GM12892 (cell line): Measurements from ENCODE around the gene CUL4A.
"Not testable (repeated sequence)": the region's sequence is repeated elsewhere in the genome, so short reads cannot be mapped to it uniquely, and the experiment has no call there.

Experiments used
- DNase-seq: peaks from one replicate; pipeline ENCODE4 v3.0.0; 2011; ENCODE audit not compliant: insufficient read length
- FAIRE-seq: peaks from 2 replicates; lab custom pipeline; 2011; peaks lifted over from hg19 to GRCh38; lab: Jason Lieb, UNC
- POLR2A ChIP-seq: IDR thresholded peaks from 2 replicates; pipeline ENCODE4 v1.6.1; 2011; ENCODE audit warnings: low read depth, low read length, control low read depth
- POLR2AphosphoS5 ChIP-seq: IDR thresholded peaks from 2 replicates; pipeline ENCODE4 v1.6.1; 2011; ENCODE audit warnings: low read depth, low read length, control low read depth
- TAF1 ChIP-seq: IDR thresholded peaks from 2 replicates; pipeline ENCODE4 v1.6.1; 2011; ENCODE audit warnings: low read depth, mild to moderate bottlenecking, control low read depth, low read length, borderline replicate concordance

Gene CUL4A

DNA sequence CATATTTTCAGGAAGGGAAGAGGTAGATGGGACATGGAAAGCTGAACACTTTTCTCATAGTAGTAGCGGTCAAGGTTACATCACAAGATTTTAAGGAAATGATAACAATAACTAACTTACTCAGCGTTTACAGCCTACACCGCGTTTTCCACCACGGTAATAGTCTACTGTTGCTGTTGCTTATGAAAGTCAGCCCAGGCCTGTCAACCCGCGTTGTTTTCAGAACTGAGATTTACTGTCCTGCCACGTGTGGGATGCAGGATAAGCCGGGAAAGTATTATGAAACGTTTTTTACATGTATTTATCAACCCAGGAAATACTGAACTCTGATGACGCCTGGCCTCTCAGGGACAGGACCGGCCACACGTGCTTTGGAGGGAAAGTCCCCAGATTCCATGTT is 51.6 kb downstream of the CUL4A start:
- FAIRE-seq: no peak
- DNase-seq: no peak
- TF ChIP-seq POLR2A: no peak
- no peak for TF ChIP-seq TAF1
- no peak for TF ChIP-seq POLR2AphosphoS5

- DNase-seq, FAIRE-seq: not testable (repeated sequence)
Observed at GRCh38 chr13:113263016-113263415, 53.6 kb downstream of the CUL4A start.

DNA sequence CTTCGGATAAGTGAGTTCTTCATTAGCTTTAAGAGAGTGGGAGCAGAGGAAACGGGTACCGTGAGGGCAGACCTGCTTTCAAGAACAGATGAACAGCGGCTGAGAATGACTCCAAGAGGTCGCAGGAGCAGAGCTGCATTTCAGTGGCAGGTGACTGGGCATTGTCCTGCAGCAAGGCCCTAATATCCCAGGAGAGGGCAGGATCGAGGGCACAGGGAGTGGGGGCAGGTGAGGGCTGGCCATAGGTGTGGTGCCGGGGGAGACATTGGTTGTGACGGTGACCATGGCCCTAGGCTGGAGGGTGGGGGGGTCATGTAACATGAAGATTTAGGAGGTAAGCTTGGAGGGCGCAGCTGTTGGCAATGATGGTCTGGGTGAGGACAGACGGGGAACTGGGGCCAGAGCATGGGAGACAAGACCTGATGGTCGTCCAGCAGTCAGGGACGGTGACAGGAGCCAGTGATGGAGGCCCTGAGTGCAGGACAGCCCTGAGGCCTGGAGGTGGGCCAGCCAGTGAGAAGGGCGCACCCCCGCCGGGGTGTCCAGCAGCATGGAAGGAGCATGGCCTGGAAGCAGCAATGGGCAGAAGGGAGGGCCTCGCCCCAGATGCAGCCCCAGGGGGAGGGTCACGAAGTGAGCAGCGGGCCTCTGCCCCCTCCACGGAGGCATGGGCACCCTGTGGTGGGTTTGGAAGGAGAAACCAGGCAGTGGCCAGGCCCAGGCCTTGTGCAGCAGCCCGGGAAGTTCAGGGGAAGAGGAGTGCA is 58.4 kb downstream of the CUL4A start:
- FAIRE-seq (no peak), DNase-seq (no peak)
- TF ChIP-seq POLR2AphosphoS5 (no peak), POLR2A (no peak), TAF1 (no peak)

DNA sequence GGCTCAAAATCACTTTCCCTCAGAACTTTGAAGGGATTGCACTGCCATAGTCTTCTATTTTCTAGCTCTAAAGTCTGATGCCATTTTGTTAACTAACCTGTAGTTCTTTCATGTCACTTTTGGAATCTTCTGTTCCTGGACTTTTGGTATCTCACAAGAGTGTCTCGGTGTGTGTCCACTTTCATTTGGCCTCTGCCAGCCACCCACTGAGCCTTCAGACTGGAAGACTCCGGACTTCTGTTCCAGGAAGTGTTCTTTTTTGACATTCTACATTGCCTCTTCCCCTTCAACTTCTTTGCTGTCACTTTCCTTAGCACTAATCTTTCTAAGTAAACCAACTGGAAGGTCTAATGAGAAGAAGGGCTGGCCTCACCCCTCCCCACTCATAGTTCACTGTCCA is 62.6 kb downstream of the CUL4A start:
- no peak for DNase-seq
- TF ChIP-seq TAF1 (no peak), POLR2A (no peak), POLR2AphosphoS5 (no peak)
- FAIRE-seq: no peak

DNA sequence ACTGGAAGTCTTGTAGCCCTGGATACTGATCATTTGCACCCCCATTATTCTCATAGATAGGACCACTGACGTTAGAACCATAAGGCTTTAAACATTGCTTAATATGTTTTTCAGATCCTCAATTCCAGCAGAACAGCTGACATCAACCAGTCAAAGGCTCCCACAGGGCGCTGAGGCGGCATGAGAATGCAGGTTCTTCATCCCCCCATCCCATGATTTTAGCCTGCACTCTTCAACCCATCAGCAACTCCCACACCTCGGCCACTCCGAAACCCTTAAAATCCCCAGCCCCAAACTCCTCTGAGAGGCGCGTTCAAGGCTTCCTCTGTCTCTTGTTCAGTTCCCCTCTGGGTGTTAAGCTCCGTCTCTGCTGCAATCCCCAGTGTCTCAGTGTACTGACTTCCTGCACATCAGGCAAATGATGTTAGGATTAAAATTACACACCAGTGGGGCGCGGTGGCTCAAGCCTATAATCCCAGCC is 63.3 kb downstream of the CUL4A start:
- FAIRE-seq: no peak
- TF ChIP-seq POLR2AphosphoS5 (no peak), TAF1 (no peak), POLR2A (no peak)
- no peak for DNase-seq

GRCh38 chr13:113273321-113273720 is 63.9 kb downstream of the CUL4A start:
- no peak for TF ChIP-seq TAF1
- no peak for TF ChIP-seq POLR2AphosphoS5
- TF ChIP-seq POLR2A: no peak

GRCh38 chr13:113273851-113274590 is 64.6 kb downstream of the CUL4A start:
- TF ChIP-seq TAF1: no peak
- no peak for TF ChIP-seq POLR2AphosphoS5
- no peak for TF ChIP-seq POLR2A
- DNase-seq: no peak
- no peak for FAIRE-seq

More at GRCh38 chr13:113273321-113273720, 63.9 kb downstream of the CUL4A start:
- FAIRE-seq: no peak
- no peak for DNase-seq

- TF ChIP-seq TAF1 (no peak), POLR2A (no peak), POLR2AphosphoS5 (no peak)
- FAIRE-seq (no peak), DNase-seq (no peak)
Observed at GRCh38 chr13:113274721-113275120, 65.3 kb downstream of the CUL4A start.

GRCh38 chr13:113275387-113275786 is 66.0 kb downstream of the CUL4A start:
- no peak for TF ChIP-seq POLR2AphosphoS5
- no peak for TF ChIP-seq POLR2A
- no peak for TF ChIP-seq TAF1
- DNase-seq (no peak), FAIRE-seq (no peak)

DNA sequence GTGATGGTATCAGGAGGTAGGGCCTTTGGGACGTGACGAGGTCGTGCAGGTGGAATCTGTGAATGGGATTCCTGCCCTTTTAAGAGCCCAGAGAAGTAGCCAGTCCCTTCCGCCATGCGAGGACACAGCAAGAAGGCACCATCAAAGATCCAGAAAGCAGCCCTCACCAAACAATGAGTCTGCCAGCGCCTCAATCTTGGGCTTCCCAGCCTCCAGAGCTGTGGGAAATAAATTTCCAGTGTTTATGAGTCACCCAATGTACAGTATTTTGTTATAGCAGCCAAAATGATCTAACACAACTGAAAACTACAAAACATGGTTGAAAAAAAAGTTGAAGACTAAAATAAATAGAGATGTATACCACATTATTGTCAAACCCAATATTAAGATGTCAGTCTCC is 70.7 kb downstream of the CUL4A start:
- TF ChIP-seq POLR2AphosphoS5 (no peak), POLR2A (no peak), TAF1 (no peak)
- no peak for DNase-seq
- FAIRE-seq: no peak

GRCh38 chr13:113283904-113284303 is 74.5 kb downstream of the CUL4A start:
- DNase-seq (no peak), FAIRE-seq (no peak)
- TF ChIP-seq POLR2AphosphoS5 (no peak), POLR2A (no peak), TAF1 (no peak)

DNA sequence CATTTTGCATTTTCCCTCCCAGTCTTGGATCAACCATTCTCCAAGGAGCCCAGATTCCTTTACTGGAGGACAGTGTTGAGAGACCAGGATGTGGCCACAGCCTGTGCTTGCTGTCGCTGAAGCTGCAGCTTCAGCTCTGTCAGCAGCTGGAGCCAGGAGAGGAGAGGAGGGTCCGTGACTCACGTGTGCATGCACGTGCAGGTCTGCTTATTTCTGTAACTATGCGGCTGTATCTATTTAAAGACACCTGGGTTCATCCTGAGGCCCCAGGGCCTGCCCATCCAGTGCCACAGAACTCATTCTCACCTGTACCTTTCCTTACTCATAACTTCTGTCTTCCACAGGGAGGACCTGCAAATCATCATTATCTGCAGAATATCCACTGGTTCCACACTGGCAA is 79.5 kb downstream of the CUL4A start:
- TF ChIP-seq POLR2AphosphoS5: no peak
- no peak for TF ChIP-seq TAF1
- no peak for TF ChIP-seq POLR2A
- DNase-seq: no peak
- no peak for FAIRE-seq

- TF ChIP-seq POLR2AphosphoS5: no peak
- no peak for TF ChIP-seq TAF1
- no peak for TF ChIP-seq POLR2A
- no peak for DNase-seq
- FAIRE-seq: no peak
Observed at GRCh38 chr13:113291129-113291528, 81.7 kb downstream of the CUL4A start.
